Gastrocnemius medialis (tissue), 4 donors: ENCODE measurements around the gene ATAD3A. TPM values are rescaled to one million over a fixed set of nuclear protein-coding genes. Genes with fewer than 3 reads are reported as not detected.

ENCODE experiments used
- ATAC-seq, 2 donors: fragments of 150-250 bp; one replicate each; pipeline ENCODE4 v1.9.1; 2016
- DNase-seq, 2 donors: peaks; one replicate each; pipeline ENCODE4 v3.0.0-alpha.2; 2019
- H3K27ac ChIP-seq, 4 donors: fragments of 200-600 bp; sonication (generic); 1 replicate in 1 of 4; 2 replicates in 3 of 4; pipeline ENCODE4 v1.5.1; 2016 to 2018; ENCODE audit warnings: mild to moderate bottlenecking in 2 of 4, moderate library complexity in 1 of 4
- H3K27me3 ChIP-seq, 3 donors: fragments of 200-600 bp; sonication (generic) in 2 of 3; 1 replicate in 1 of 3; 2 replicates in 2 of 3; pipeline versions ENCODE4 v1.5.1 to v1.6.0; 2016 to 2019; ENCODE audit warnings: mild to moderate bottlenecking in 1 of 3, moderate library complexity in 1 of 3
- H3K36me3 ChIP-seq, 2 donors: fragments of 200-600 bp; sonication (generic) in 1 of 2; one replicate each; pipeline ENCODE4 v1.5.1; 2017 to 2018
- H3K4me1 ChIP-seq, 2 donors: fragments of 200-600 bp; sonication (generic) in 1 of 2; one replicate each; pipeline ENCODE4 v1.5.1; 2016 to 2017; ENCODE audit warnings: mild to moderate bottlenecking in 2 of 2
- H3K4me3 ChIP-seq, 4 donors: fragments of 200-600 bp; sonication (generic) in 3 of 4; 1 replicate in 1 of 4; 2 replicates in 3 of 4; pipeline ENCODE4 v1.5.1; 2016 to 2019; ENCODE audit warnings: mild to moderate bottlenecking in 2 of 4
- H3K9me3 ChIP-seq, 3 donors: fragments of 200-600 bp; sonication (generic) in 2 of 3; 1 replicate in 1 of 3; 2 replicates in 2 of 3; pipeline ENCODE4 v1.5.1; 2016 to 2019
- CTCF ChIP-seq, 5 experiments: fragments of 450-650 bp in 3 of 5; fragments of 200-600 bp in 2 of 5; sonication (generic) in 2 of 5; IDR thresholded peaks in 4 of 5; conservative IDR thresholded peaks in 1 of 5; 1 replicate in 4 of 5; 2 replicates in 1 of 5; pipeline ENCODE4 v1.5.1; 2016 to 2019; ENCODE audit warnings: antibody characterized with exemption in 5 of 5, mild to moderate bottlenecking in 3 of 5, moderate library complexity in 3 of 5
- POLR2A ChIP-seq, 2 donors: fragments of 450-650 bp; IDR thresholded peaks; one replicate each; pipeline ENCODE4 v1.6.1; 2017; ENCODE audit warnings: antibody characterized with exemption in 2 of 2, mild to moderate bottlenecking in 2 of 2, moderate library complexity in 2 of 2
- in situ Hi-C, 4 donors: fragments of 200-750 bp; cut with MboI; loops; one replicate each; pipeline versions ENCODE4 v1.15.0 to v1.8.0; 2017; ENCODE audit warnings: low sequenced_read_pairs in 4 of 4
- intact Hi-C: fragments of 100-400 bp; cut with DNase I; formaldehyde crosslinking; loops from one replicate; pipeline ENCODE4 v1.15.1; 2023; ENCODE audit warnings: low total_unique reads
- total RNA-seq, 4 donors: library from RNA; depleted of rRNA; stranded (reverse); fragments of >200 nt; gene quantifications; one replicate each; pipeline versions ENCODE4 v1.1.0 to v1.2.3, GENCODE V29; 2016

ATAD3A gene
- total RNA-seq, 4 donors from 2014 or later, result 22.9 to 47.9 (median 35.6) TPM

GRCh38 chr1:1540090-1540817 is 28.3 kb downstream of the ATAD3A start, which contains the start of gene TMEM240:
Gene TMEM240 (minus strand): TSS chr1:1540624. CDS start chr1:1540346, 278 bp downstream.
- no peaks in the 10 kb centered on the region for H3K9me3 ChIP-seq
- ATAC-seq (peak; percentile 27 to 53), DNase-seq (peak; percentile 41 to 48)
- H3K36me3 ChIP-seq, result peaks cover 0 to 18% of the 10 kb centered on the region in 2 donors
- no peaks in the 10 kb centered on the region for H3K27me3 ChIP-seq
- H3K4me1 ChIP-seq, result peaks cover 8 to 46% of the 10 kb centered on the region in 2 donors
- H3K27ac ChIP-seq, result peak within 1 kb of the TSS; percentile 66 to 80 (median 75)
- H3K4me3 ChIP-seq, result peak within 1 kb of the TSS; percentile 57 to 64 (median 58)
- in situ Hi-C loops, result no loop called here
- intact Hi-C loops, result no loop called here
- TF ChIP-seq POLR2A (IDR thresholded peaks at IDR 0.05) (peak in 1 of 2 donors; percentile 20), CTCF (IDR thresholded peaks at IDR 0.05 in 4 of 5, conservative IDR thresholded peaks at IDR 0.05 in 1 of 5) (no peak)

- Histone ChIP-seq H3K27ac (peak overlapping the region; percentile 66 to 80 (median 75)), H3K36me3 (peaks cover 0 to 18% of the 10 kb centered on the region in 2 donors), H3K4me3 (peak overlapping the region; percentile 57 to 64 (median 58)), H3K9me3 (no peaks in the 10 kb centered on the region), H3K27me3 (no peaks in the 10 kb centered on the region), H3K4me1 (peaks cover 8 to 46% of the 10 kb centered on the region in 2 donors)
- ATAC-seq (peak in 1 of 2 donors; percentile 6), DNase-seq (no peak)
- in situ Hi-C loops, result no loop called here
- TF ChIP-seq CTCF (IDR thresholded peaks at IDR 0.05 in 4 of 5, conservative IDR thresholded peaks at IDR 0.05 in 1 of 5) (no peak), POLR2A (IDR thresholded peaks at IDR 0.05) (no peak)
- intact Hi-C loops, result no loop called here
Measured at GRCh38 chr1:1540818-1541628, 29.1 kb downstream of the ATAD3A start.

GRCh38 chr1:1541956-1542765 is 30.2 kb downstream of the ATAD3A start:
- no peaks in the 10 kb centered on the region for H3K9me3 ChIP-seq
- peaks cover 0 to 18% of the 10 kb centered on the region in 2 donors for H3K36me3 ChIP-seq
- H3K27me3 ChIP-seq, result no peaks in the 10 kb centered on the region
- H3K4me3 ChIP-seq, result no peak overlapping the region
- in situ Hi-C loops (no loop called here), intact Hi-C loops (no loop called here)
- TF ChIP-seq POLR2A (IDR thresholded peaks at IDR 0.05), result no peak
- no peak for TF ChIP-seq CTCF (IDR thresholded peaks at IDR 0.05 in 4 of 5, conservative IDR thresholded peaks at IDR 0.05 in 1 of 5)
- no peak for ATAC-seq
- DNase-seq, result no peak
- peak overlapping the region; percentile 58 to 80 (median 78) for H3K27ac ChIP-seq
- H3K4me1 ChIP-seq, result peaks cover 0 to 36% of the 10 kb centered on the region in 2 donors
